Tibial nerve (tissue), 4 donors: Measurements from ENCODE around the gene TREX2.

Source experiments
- CTCF ChIP-seq, 5 experiments: fragments of 200-600 bp in 3 of 5; fragments of 450-650 bp in 2 of 5; sonication (generic) in 3 of 5; IDR thresholded peaks; one replicate each; pipeline ENCODE4 v1.5.1; 2016 to 2019; ENCODE audit warnings: antibody characterized with exemption in 5 of 5, mild to moderate bottlenecking in 3 of 5, moderate library complexity in 2 of 5
- EP300 ChIP-seq, 2 donors: sonication (generic); formaldehyde crosslinking; IDR thresholded peaks; one replicate each; pipeline ENCODE4 v1.6.1; 2017; ENCODE audit warnings: antibody characterized with exemption in 2 of 2, mild to moderate bottlenecking in 1 of 2
- POLR2A ChIP-seq, 2 donors: fragments of 450-650 bp; IDR thresholded peaks; one replicate each; pipeline ENCODE4 v1.6.1; 2017; ENCODE audit warnings: antibody characterized with exemption in 2 of 2, mild to moderate bottlenecking in 2 of 2, moderate library complexity in 2 of 2

GRCh38 chrX:153490217-153490930, 44.5 kb upstream of the TREX2 start:
- TF ChIP-seq EP300 (IDR thresholded peaks at IDR 0.05) (no peak), CTCF (IDR thresholded peaks at IDR 0.05) (no peak), POLR2A (IDR thresholded peaks at IDR 0.05) (no peak)
